IMR-90 (cell line): ENCODE data around the gene EPHB1. TPM values are rescaled to one million over a fixed set of nuclear protein-coding genes. Genes with fewer than 3 reads are reported as not detected.

ENCODE experiments used
- ATAC-seq: fragments of 200-7000 bp; cut with Tn5 transposase; 2 replicates; pipeline ENCODE4 v1.9.1; 2020; ENCODE audit warnings: low read depth, mild to moderate bottlenecking, moderate library complexity
- BruUV-seq: library from RNA; stranded (reverse); fragments of 400-500 nt; replicated peaks from 2 replicates; lab custom pipeline; 2021; lab: Mats Ljungman, UMichigan
- CTCF ChIA-PET: fragments of 300-600 bp; formaldehyde crosslinking; extraction: SDS; loops from one replicate; lab custom pipeline; 2021; ENCODE audit warnings: antibody characterized with exemption; lab: Yijun Ruan, JAX
- POLR2A ChIA-PET: fragments of 300-600 bp; sonication (Branson Sonifier 250); formaldehyde crosslinking; loops from one replicate; lab custom pipeline; 2022; ENCODE audit warnings: antibody characterized with exemption; ENCODE audit not compliant: unreplicated experiment; lab: Charles Lee
- DNase-seq: peaks from one replicate; pipeline ENCODE4 v3.0.0; 2013
- H2AFZ ChIP-seq: replicated peaks from 2 replicates; pipeline ENCODE3; 2013; ENCODE audit warnings: low read length, mild to moderate bottlenecking; ENCODE audit not compliant: poor library complexity
- H2AK5ac ChIP-seq: 2 replicates; pipeline ENCODE4 v1.6.1; 2013; ENCODE audit warnings: low read depth, low read length, inconsistent platforms
- H2AK9ac ChIP-seq: replicated peaks from 2 replicates; pipeline ENCODE3; 2013; ENCODE audit warnings: mild to moderate bottlenecking, low read depth, low read length, moderate library complexity; ENCODE audit not compliant: poor library complexity
- H2BK120ac ChIP-seq: 2 replicates; pipeline ENCODE4 v1.6.1; 2013; ENCODE audit warnings: low read depth, low read length, inconsistent platforms
- H2BK15ac ChIP-seq: 3 replicates; pipeline ENCODE4 v1.6.1; 2013; ENCODE audit warnings: low read depth, low read length, inconsistent platforms
- H2BK20ac ChIP-seq: 2 replicates; pipeline ENCODE4 v1.6.1; 2013; ENCODE audit warnings: low read depth, mild to moderate bottlenecking, inconsistent platforms, low read length, moderate library complexity
- H2BK5ac ChIP-seq: 2 replicates; pipeline ENCODE4 v1.6.1; 2013; ENCODE audit warnings: mild to moderate bottlenecking, low read depth, low read length, inconsistent platforms; ENCODE audit not compliant: poor library complexity, severe bottlenecking
- H3K14ac ChIP-seq: replicated peaks from 2 replicates; pipeline ENCODE4 v1.6.1; 2013; ENCODE audit warnings: low read depth, low read length, inconsistent platforms
- H3K18ac ChIP-seq: 2 replicates; pipeline ENCODE4 v1.6.1; 2013; ENCODE audit warnings: low read depth, low read length, control low read depth
- H3K23ac ChIP-seq: 2 replicates; pipeline ENCODE4 v1.6.1; 2013; ENCODE audit warnings: low read depth, low read length, inconsistent platforms
- H3K27ac ChIP-seq: 2 replicates; pipeline ENCODE4 v1.5.1; 2013; ENCODE audit warnings: mild to moderate bottlenecking, control low read depth, low read length; ENCODE audit not compliant: insufficient read depth
- H3K27me3 ChIP-seq: 2 replicates; pipeline ENCODE4 v1.6.1; 2013; ENCODE audit warnings: low read length; ENCODE audit not compliant: control insufficient read depth, insufficient read depth
- H3K36me3 ChIP-seq: 2 replicates; pipeline ENCODE4 v1.6.1; 2013; ENCODE audit warnings: low read length, mixed read lengths; ENCODE audit not compliant: control insufficient read depth, insufficient read depth
- H3K4ac ChIP-seq: 2 replicates; pipeline ENCODE4 v1.6.1; 2013; ENCODE audit warnings: low read depth, low read length, inconsistent platforms
- H3K4me1 ChIP-seq: 2 replicates; pipeline ENCODE4 v1.6.1; 2013; ENCODE audit warnings: low read length, mixed read lengths; ENCODE audit not compliant: control insufficient read depth, insufficient read depth
- H3K4me2 ChIP-seq: 2 replicates; pipeline ENCODE4 v1.6.1; 2013; ENCODE audit warnings: low read depth, mild to moderate bottlenecking, control low read depth, low read length, moderate library complexity
- H3K4me3 ChIP-seq: 2 replicates; pipeline ENCODE4 v1.5.1; 2013; ENCODE audit warnings: low read depth, mild to moderate bottlenecking, control low read depth, low read length, moderate library complexity; ENCODE audit not compliant: insufficient read depth
- H3K56ac ChIP-seq: 2 replicates; pipeline ENCODE4 v1.6.1; 2013; ENCODE audit warnings: low read length, inconsistent platforms; ENCODE audit not compliant: insufficient read depth; ENCODE audit errors: extremely low read depth
- H3K79me1 ChIP-seq, 2 experiments: 2 replicates each; pipeline ENCODE4 v1.6.1; 2013; ENCODE audit warnings: low read length in 2 of 2, inconsistent platforms in 1 of 2, low read depth in 1 of 2
- H3K9ac ChIP-seq: 2 replicates; pipeline ENCODE4 v1.6.1; 2013; ENCODE audit warnings: low read depth, low read length, control low read depth
- H3K9me1 ChIP-seq: 2 replicates; pipeline ENCODE4 v1.6.1; 2013; ENCODE audit warnings: low read length, inconsistent platforms; ENCODE audit not compliant: insufficient read depth
- H3K9me3 ChIP-seq: 2 replicates; pipeline ENCODE4 v1.6.1; 2013; ENCODE audit warnings: low read length; ENCODE audit not compliant: control insufficient read depth, insufficient read depth
- H4K20me1 ChIP-seq: 2 replicates; pipeline ENCODE4 v1.6.1; 2013; ENCODE audit warnings: low read length, inconsistent platforms; ENCODE audit not compliant: insufficient read depth
- H4K5ac ChIP-seq: 2 replicates; pipeline ENCODE4 v1.6.1; 2013; ENCODE audit warnings: mild to moderate bottlenecking, low read depth, low read length, control low read depth
- H4K8ac ChIP-seq, 2 experiments: 2 replicates each; pipeline ENCODE4 v1.6.1; 2013; ENCODE audit warnings: low read depth in 2 of 2, low read length in 2 of 2, control low read depth in 1 of 2, inconsistent platforms in 1 of 2
- H4K91ac ChIP-seq: 2 replicates; pipeline ENCODE4 v1.6.1; 2013; ENCODE audit warnings: low read depth, low read length, inconsistent platforms; ENCODE audit not compliant: insufficient read depth
- BHLHE40 ChIP-seq: fragments of 150-350 bp; IDR thresholded peaks from 2 replicates; pipeline ENCODE4 v1.6.1; 2016; ENCODE audit warnings: mild to moderate bottlenecking, low read depth, low read length
- CEBPB ChIP-seq: IDR thresholded peaks from 2 replicates; pipeline ENCODE4 v1.6.1; 2012; ENCODE audit warnings: low read depth, low read length, improper control_type of control experiment
- CTCF ChIP-seq: conservative IDR thresholded peaks from 2 replicates; pipeline ENCODE4 v1.5.1; 2012; ENCODE audit warnings: mild to moderate bottlenecking, low read depth, low read length, improper control_type of control experiment
- FOS ChIP-seq: fragments of 150-350 bp; IDR thresholded peaks from 2 replicates; pipeline ENCODE4 v1.6.1; 2016; ENCODE audit warnings: low read depth, low read length
- MAZ ChIP-seq: IDR thresholded peaks from 2 replicates; pipeline ENCODE4 v1.6.1; 2012; ENCODE audit warnings: low read depth, mild to moderate bottlenecking, low read length, improper control_type of control experiment, moderate library complexity, borderline replicate concordance
- MXI1 ChIP-seq: IDR thresholded peaks from 2 replicates; pipeline ENCODE4 v1.6.1; 2012; ENCODE audit warnings: low read depth, mild to moderate bottlenecking, low read length, moderate library complexity, borderline replicate concordance
- NFE2L2 ChIP-seq: fragments of 150-350 bp; IDR thresholded peaks from 2 replicates; pipeline ENCODE4 v1.6.1; 2016; ENCODE audit warnings: low read depth, mild to moderate bottlenecking, low read length
- POLR2A ChIP-seq: IDR thresholded peaks from 2 replicates; pipeline ENCODE4 v1.6.1; 2012; ENCODE audit warnings: mild to moderate bottlenecking, low read depth, low read length
- RAD21 ChIP-seq: IDR thresholded peaks from 2 replicates; pipeline ENCODE4 v1.6.1; 2012; ENCODE audit warnings: low read length, improper control_type of control experiment
- RCOR1 ChIP-seq: IDR thresholded peaks from 2 replicates; pipeline ENCODE4 v1.6.1; 2012; ENCODE audit warnings: mild to moderate bottlenecking, low read length, improper control_type of control experiment; ENCODE audit not compliant: insufficient replicate concordance
- RFX5 ChIP-seq: IDR thresholded peaks from 2 replicates; pipeline ENCODE4 v1.8.0; 2012; ENCODE audit warnings: low read depth, mild to moderate bottlenecking, low read length, moderate library complexity
- SMC3 ChIP-seq: fragments of 150-350 bp; IDR thresholded peaks from 2 replicates; pipeline ENCODE4 v1.6.1; 2016; ENCODE audit warnings: low read depth, mild to moderate bottlenecking, antibody characterized with exemption, low read length, moderate library complexity
- WGBS, 2 experiments: methylation state at CpG; one replicate each; pipeline versions ENCODE4 v1.1.5 to v1.1.7; 2013; ENCODE audit warnings: missing lambda C conversion rate in 2 of 2; ENCODE audit not compliant: insufficient read length in 1 of 2; ENCODE audit errors: extremely low coverage in 2 of 2; 5-methylcytosine and 5-hydroxymethylcytosine counted together
- dilution Hi-C: fragments of 300-500 bp; cut with HindIII; formaldehyde crosslinking; loops from one replicate; pipeline ENCODE4 v1.14.3; 2018; ENCODE audit warnings: low sequenced_read_pairs; ENCODE audit not compliant: unreplicated experiment
- in situ Hi-C: fragments of 300-500 bp; cut with MboI; formaldehyde crosslinking; loops from 3 replicates; pipeline ENCODE4 v1.14.3; 2019; ENCODE audit warnings: low sequenced_read_pairs, inconsistent platforms, mixed read lengths
- intact Hi-C: fragments of 100-400 bp; cut with micrococcal nuclease; formaldehyde crosslinking; loops from 2 replicates; pipeline ENCODE4 v1.10.0; 2022
- polyA plus RNA-seq, 3 experiments: library from polyadenylated mRNA; depleted of rRNA; stranded (reverse); fragments of >200 nt; gene quantifications; 2 replicates each; pipeline ENCODE4 v1.2.3, GENCODE V29; 2012; ENCODE audit warnings: low replicate concordance in 1 of 3
- total RNA-seq: library from RNA; depleted of rRNA; stranded (reverse); fragments of >200 nt; gene quantifications from 2 replicates; pipeline ENCODE4 v1.2.3, GENCODE V29; 2012
- TF ChIP-seq, protein P1 (sequence below): fragments of 150-350 bp; IDR thresholded peaks from 2 replicates; pipeline ENCODE4 v1.6.1; 2016; ENCODE audit warnings: low read depth, mild to moderate bottlenecking, low read length, moderate library complexity, borderline replicate concordance

EPHB1 gene
- total and polyA plus RNA-seq, 2 of the 4 experiments (the other 2 are of a cell fraction): 0.17 to 0.36 TPM

- Histone ChIP-seq H3K27ac (no peak overlapping the region), H3K14ac (no peak overlapping the region), H3K56ac (no peak overlapping the region), H3K4ac (no peak overlapping the region), H4K91ac (no peak overlapping the region), H3K4me2 (no peak overlapping the region), H2BK20ac (no peak overlapping the region), H2BK120ac (no peak overlapping the region), H2BK15ac (no peak overlapping the region), H2AK5ac (no peak overlapping the region), H2AFZ (no peak overlapping the region), H3K23ac (no peak overlapping the region), H4K8ac (no peak overlapping the region), H4K5ac (no peak overlapping the region), H3K4me1 (no peaks in the 10 kb centered on the region), H3K18ac (no peak overlapping the region), H3K4me3 (no peak overlapping the region), H2BK5ac (no peak overlapping the region), H2AK9ac (no peak overlapping the region), H3K79me1 (no peaks in the 10 kb centered on the region), H3K36me3 (no peaks in the 10 kb centered on the region), H4K20me1 (no peaks in the 10 kb centered on the region), H3K9me1 (no peaks in the 10 kb centered on the region), H3K9me3 (no peaks in the 10 kb centered on the region), H3K9ac (no peak overlapping the region), H3K27me3 (no peaks in the 10 kb centered on the region)
- no peak for TF ChIP-seq MAZ
- TF ChIP-seq RAD21: no peak
- TF ChIP-seq CEBPB: no peak
- no peak for TF ChIP-seq NFE2L2
- TF ChIP-seq SMC3: no peak
- TF ChIP-seq CTCF: no peak
- TF ChIP-seq FOS: no peak
- TF ChIP-seq BHLHE40: no peak
- TF ChIP-seq POLR2A: no peak
- TF ChIP-seq, protein P1, sequence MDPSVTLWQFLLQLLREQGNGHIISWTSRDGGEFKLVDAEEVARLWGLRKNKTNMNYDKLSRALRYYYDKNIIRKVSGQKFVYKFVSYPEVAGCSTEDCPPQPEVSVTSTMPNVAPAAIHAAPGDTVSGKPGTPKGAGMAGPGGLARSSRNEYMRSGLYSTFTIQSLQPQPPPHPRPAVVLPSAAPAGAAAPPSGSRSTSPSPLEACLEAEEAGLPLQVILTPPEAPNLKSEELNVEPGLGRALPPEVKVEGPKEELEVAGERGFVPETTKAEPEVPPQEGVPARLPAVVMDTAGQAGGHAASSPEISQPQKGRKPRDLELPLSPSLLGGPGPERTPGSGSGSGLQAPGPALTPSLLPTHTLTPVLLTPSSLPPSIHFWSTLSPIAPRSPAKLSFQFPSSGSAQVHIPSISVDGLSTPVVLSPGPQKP: no peak
- TF ChIP-seq MXI1: no peak
- TF ChIP-seq RFX5: no peak
- TF ChIP-seq RCOR1: no peak
- BruUV-seq: no TSS peak
- dilution Hi-C loops: no loop called here
- in situ Hi-C loops: no loop called here
- DNase-seq (no peak), ATAC-seq (no peak)
- ChIA-PET POLR2A (no interaction called here), CTCF (no interaction called here)
- intact Hi-C loops: no loop called here
- no CpG with 5 or more reads among the region's 2 CpGs for WGBS, 2 experiments
These were observed 193.6 kb downstream of the EPHB1 start for GRCh38 chr3:134988666-134989065.
